GM18951 (cell line): Measurements from ENCODE around the gene CTSK.
"Not testable (repeated sequence)": the region's sequence is repeated elsewhere in the genome, so short reads cannot be mapped to it uniquely, and the experiment has no call there.

ENCODE experiments used
- POLR2A ChIP-seq: IDR thresholded peaks from 4 replicates; pipeline ENCODE4 v1.6.1; 2011; ENCODE audit warnings: mild to moderate bottlenecking; ENCODE audit not compliant: insufficient read length, insufficient read depth; ENCODE audit errors: extremely low read depth
- in situ Hi-C: fragments of 300-500 bp; cut with MboI; formaldehyde crosslinking; loops from one replicate; pipeline ENCODE4 v1.12.0; 2022; ENCODE audit warnings: low sequenced_read_pairs, mixed read lengths, inconsistent platforms; ENCODE audit not compliant: unreplicated experiment

The CTSK gene

DNA sequence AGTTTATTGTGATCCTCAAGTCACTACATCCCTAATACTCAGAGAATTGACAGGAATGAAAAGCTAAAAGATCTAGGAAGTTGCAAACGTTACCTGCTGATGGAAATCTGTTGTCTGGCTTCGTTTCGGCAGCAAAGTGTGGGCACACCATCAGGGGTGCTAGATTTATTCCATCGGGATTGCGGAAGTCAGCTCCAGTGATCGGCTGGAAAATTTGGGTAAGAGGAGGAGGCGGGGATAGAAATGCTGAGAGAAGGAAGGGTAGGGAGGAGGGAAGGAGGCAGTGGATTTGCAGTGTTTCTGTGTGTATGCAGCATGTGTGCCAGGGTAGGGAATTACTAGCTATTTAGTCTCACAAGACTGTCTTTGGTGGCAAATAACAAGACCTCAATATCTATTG is at the start of gene CTSK:
Gene CTSK (minus strand): TSS at position 140 of the 400 bp plus-strand sequence. CDS start 1,455 bp downstream, outside the sequence.
- in situ Hi-C loops: no loop called here

GRCh38 chr1:150852734-150853133 is 44.7 kb upstream of the CTSK start:
- in situ Hi-C loops: not testable (repeated sequence)

More for the DNA sequence above, at the start of gene CTSK:
- TF ChIP-seq POLR2A: no peak

DNA sequence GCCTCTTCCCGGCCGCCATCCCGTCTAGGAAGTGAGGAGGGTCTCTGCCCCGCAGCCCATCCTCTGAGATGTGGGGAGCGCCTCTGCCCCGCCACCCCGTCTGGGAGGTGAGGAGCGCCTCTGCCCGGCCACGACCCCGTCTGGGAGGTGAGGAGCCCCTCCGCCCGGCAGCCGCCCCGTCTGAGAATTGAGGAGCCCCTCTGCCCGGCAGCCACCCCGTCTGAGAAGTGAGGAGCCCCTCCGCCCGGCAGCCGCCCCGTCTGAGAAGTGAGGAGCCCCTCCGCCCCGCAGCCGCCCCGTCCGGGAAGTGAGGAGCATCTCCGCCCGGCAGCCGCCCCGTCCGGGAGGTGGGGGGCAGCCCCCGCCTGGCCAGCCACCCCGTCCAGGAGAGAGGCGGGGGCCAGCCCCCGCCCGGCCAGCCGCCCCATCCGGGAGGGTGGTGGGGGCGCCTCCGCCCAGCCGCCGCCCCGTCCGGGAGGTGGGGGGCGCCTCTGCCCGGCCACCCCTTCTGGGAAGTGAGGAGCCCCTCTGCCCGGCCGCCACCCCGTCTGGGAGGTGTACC is 42.8 kb upstream of the CTSK start:
- in situ Hi-C loops: not testable (repeated sequence)

DNA sequence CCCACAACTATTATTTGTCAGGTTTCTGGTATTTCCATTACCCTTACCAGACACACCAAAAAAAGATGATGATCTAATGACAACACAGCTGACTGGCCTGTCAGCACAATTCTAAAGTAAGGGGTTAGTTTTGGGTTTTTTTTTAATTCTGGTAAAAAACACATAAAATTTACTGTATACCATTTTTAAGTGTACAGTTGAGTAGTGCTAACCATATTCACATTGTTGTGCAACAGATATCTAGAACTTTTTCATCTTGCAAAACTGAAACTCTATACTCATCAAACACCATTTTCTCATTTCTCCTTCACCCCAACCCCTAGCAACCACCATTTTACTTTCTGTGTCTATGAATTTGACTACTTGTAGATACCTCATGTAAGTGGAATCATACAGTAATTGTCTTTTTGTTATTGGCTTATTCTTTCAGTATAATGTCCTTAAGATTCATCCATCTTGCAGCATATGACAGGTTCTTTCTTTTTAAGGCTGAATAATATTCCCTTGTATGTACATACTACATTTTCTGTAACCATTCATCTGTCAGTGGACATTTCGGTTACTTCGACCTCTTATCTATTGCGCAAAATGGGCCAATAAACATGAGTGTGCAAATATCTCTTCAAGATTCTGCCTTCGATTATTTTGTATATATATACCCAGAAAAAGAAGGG is 38.5 kb upstream of the CTSK start:
- TF ChIP-seq POLR2A: no peak
- in situ Hi-C loops: no loop called here

GRCh38 chr1:150843474-150843873 is 35.4 kb upstream of the CTSK start:
- TF ChIP-seq POLR2A: no peak
- in situ Hi-C loops: no loop called here

DNA sequence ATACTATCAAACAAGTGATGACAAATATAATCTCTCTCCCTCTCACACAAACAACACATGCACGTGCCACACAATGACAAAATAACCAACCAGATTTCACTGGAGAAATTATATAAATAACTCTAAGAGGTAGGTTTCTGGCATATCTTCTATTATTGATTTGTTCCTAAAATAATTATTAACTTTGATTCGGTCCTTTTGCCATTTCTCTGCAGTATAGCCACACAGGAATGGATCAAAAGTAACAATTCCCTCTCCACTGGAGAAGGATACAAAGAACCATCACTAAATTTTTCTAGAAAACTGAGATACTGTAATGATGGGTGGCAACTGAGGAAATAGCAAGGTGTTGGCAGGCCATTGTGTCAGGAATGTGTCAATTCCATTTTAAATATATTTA is 34.9 kb upstream of the CTSK start:
- in situ Hi-C loops: no loop called here
- TF ChIP-seq POLR2A: no peak

DNA sequence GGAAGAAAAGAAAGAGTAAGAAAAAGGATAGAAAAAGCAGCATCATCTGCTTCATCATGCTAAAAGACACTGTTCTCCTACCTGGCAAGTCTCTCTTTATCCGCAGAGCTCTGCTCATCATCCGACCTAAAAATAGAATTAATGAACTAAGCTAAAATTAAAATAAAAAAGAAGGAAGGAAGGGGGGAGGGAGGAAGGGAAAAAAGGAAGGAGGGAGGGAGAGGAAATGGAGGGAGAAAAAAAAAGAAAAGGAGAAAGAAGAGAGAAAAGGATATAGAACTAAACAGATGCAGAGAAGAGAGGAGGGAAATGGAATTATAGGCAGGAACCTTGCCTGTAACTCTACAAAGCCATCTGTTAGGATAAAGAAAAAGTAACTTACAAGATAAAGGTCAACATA is 34.3 kb upstream of the CTSK start:
- in situ Hi-C loops: no loop called here
- no peak for TF ChIP-seq POLR2A

DNA sequence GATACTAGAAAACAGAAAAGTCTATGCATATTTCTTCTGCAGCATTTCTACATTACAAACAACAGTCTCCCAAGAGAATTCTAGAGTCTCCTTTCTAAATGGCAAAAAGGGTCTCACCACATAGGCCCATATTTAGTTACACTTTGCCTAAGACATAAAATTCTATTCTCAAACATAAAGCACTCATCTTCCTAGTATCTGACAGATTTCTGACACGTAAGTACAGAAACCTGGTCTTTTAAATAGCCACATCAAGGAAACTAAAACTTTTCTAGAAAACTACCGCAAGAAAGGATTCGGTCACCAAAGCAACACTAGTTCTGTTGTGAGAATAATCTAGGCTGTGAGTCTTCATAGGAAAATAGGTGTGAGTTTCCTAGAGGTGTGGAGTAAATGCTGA is 33.6 kb upstream of the CTSK start:
- in situ Hi-C loops: no loop called here
- no peak for TF ChIP-seq POLR2A

DNA sequence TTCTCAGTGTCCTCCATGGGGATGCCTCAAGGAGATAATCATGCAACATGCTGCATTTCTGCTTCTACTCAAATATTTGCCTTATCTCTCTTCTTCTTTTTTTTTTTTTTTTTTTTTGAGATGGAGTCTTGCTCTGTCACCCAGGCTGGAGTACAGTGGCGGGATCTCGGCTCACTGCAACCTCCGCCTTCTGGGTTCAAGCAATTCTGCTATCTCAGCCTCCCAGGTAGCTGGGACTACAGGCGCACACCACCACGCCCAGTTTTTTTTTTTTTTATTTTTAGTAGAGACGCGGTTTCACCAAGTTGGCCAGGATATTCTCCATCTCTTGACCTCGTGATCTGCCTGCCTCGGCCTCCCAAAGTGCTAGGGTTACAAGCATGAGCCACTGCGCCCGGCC is 32.8 kb upstream of the CTSK start:
- in situ Hi-C loops: not testable (repeated sequence)

DNA sequence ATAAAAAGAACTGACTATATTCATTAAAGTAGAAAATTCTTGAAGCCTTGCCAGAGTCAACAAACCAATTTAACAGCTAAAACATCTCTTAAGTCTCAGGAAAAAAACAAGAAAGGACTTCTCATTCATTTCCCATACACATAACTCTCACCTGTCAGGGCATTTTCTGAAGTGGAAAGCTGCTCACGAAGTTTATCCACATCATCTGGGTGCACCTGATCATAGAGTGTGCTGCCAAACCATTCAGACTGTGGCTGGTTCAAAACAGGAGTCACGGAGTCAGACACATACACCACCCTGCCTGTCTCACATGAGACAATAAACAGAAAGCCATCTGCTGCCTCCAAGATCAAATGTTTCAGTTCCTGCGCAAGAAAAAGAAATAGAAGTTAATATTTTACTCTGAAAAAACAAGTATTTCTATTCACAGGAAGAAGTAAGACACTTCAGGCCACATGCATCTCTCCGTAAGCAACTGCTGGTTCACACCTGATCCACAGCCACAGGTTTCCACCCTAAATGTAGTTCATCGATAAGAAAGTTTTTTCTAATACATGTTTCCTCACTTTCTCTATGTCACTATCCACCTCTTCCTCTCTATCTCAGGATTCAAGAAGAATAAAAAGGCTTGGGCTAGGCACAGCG is 28.2 kb upstream of the CTSK start:
- in situ Hi-C loops: no loop called here
- no peak for TF ChIP-seq POLR2A

DNA sequence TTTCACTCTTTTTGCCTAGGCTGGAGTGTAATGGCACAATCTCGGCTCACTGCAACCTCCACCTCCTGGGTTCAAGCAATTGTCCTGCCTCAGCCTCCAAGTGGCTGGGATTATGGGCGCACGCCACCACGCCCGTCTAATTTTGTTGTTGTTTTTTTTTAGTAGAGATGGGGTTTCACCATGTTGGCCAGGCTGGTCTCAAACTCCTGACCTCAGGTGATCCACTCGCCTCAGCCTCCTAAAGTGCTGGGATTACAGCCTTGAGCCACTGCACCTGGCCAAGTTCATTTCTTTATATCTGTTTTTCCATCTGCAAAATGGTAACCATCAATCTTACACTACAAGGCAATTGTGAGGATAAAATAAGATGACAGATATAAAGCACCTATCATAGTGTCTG is 25.9 kb upstream of the CTSK start:
- in situ Hi-C loops: not testable (repeated sequence)

DNA sequence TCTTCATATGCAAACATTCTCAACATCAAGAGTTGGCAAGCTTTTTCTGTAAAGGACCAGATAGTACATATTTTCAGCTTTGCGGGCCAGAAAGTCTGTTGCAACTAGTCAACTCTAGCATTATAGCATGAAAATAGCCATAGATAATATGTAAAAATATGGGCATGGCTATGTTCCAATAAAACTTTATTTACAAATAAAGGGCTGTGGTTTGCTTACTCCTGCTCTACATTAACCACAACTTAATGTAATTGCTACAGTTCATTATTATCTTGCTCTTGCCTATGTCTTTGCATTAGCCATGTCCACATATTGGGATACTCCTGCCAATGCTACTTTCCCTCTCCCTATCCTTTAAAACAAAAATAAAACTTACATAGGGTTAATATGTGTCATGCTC is 24.5 kb upstream of the CTSK start:
- TF ChIP-seq POLR2A: no peak
- in situ Hi-C loops: no loop called here

DNA sequence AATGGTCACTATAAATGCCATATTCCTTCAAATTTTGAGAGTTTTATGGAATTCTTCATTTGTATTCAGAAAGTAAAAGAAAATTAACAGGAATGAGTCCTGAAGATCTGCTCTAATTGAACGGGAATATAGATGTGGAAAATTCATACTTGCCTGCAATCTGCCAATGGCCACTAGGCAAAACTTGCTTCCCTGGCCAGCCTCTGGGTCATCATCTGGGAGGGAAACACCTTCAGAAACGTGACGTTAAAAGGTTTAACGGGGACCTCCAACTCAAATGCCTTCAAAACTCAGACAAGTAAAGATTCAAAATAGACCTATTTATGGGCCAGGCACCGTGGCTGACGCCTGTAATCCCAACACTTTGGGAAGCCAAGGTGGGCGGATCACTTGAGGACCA is 21.7 kb upstream of the CTSK start:
- TF ChIP-seq POLR2A: no peak
- in situ Hi-C loops: no loop called here

- TF ChIP-seq POLR2A: no peak
- in situ Hi-C loops: no loop called here
Observed at GRCh38 chr1:150826299-150826698, 18.2 kb upstream of the CTSK start.
